ENCODE measurements around the gene TMEM132C. TPM values are rescaled to one million over a fixed set of nuclear protein-coding genes. Genes with fewer than 3 reads are reported as not detected.

Gene TMEM132C
- total RNA-seq, 1 donor from 2014 or later = 3.9 TPM

DNA sequence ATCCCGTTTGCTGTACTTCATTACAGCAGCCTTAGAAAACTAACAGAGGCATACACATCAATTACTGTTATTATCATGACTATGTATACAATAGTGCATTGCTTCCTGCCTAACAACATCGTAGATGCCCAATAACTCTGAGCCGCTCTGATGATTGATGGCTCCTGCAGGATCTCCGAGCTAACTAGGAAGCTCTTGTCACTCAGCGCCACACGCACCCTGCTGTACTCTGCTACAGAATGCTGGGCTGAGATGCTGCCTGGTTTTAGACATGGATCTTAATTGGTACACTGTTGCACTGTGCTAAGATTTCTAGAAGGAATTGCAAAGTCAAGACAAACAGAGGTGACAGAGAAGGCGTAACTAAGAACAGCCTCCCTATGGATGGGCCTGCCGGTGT, 387.5 kb downstream of the TMEM132C start:
- Mint-ChIP-seq H3K36me3 (peaks cover 16% of the 10 kb centered on the region), H3K4me3 (no peak overlapping the region)
- TF ChIP-seq EZH2phosphoT487 (IDR thresholded peaks at IDR 0.05) (no peak), EZH2 (IDR thresholded peaks at IDR 0.05) (no peak), CTCF (IDR thresholded peaks at IDR 0.05) (no peak)

DNA sequence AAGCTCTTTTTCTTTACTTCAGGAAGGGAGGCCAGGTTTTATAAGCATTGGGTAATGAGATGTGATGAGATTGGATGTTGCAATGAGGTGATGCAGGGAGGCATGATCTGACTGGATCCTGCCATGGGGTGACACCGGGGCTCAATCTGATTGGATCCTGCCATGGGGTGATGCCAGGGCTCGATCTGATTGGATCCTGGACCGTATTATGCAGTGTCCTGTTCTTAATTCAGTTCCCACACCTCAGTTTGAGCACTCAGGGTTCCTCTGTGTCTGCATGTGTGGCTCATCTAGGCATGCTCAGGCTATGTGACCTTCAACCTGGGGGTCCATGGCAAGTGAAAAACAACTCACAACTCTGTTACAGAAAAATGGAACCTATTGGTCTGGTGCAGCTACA, 390.4 kb downstream of the TMEM132C start:
- Mint-ChIP-seq H3K4me1 (peaks cover 40% of the 10 kb centered on the region), H3K9me3 (peaks cover 2% of the 10 kb centered on the region), H3K27me3 (ENCODE audit: insufficient read depth, low read depth) (peaks cover 2% of the 10 kb centered on the region), H3K36me3 (peaks cover 10% of the 10 kb centered on the region), H3K27ac (peak overlapping the region; percentile 3), H3K4me3 (no peak overlapping the region)
- Histone ChIP-seq H3K79me2 (ENCODE audit: low read depth) (no peaks in the 10 kb centered on the region), H3F3A (ENCODE audit: low read depth) (no peaks in the 10 kb centered on the region), H3K9ac (no peak overlapping the region), H3K4me2 (no peak overlapping the region), H3K27me3 (no peaks in the 10 kb centered on the region), H3K36me3 (no peaks in the 10 kb centered on the region), H2AFZ (replicated peaks) (no peak overlapping the region), H4K20me1 (ENCODE audit: low read depth) (no peaks in the 10 kb centered on the region), H3K4me1 (peaks cover 20% of the 10 kb centered on the region), H3K27ac (no peak overlapping the region), H3K4me3 (no peak overlapping the region), H3K9me3 (ENCODE audit: low read depth) (no peaks in the 10 kb centered on the region)
- TF ChIP-seq EZH2phosphoT487 (IDR thresholded peaks at IDR 0.05) = no peak
- TF ChIP-seq CTCF (IDR thresholded peaks at IDR 0.05) = no peak
- no peak for TF ChIP-seq EZH2 (IDR thresholded peaks at IDR 0.05)
- DNase-seq (ENCODE audit: low spot score) = no peak

More for the DNA sequence above, 387.5 kb downstream of the TMEM132C start:
- H3K79me2 ChIP-seq (ENCODE audit: low read depth) = no peaks in the 10 kb centered on the region
- no peak for DNase-seq (ENCODE audit: low spot score)
- H3K9ac ChIP-seq = no peak overlapping the region
- no peaks in the 10 kb centered on the region for H3K27me3 ChIP-seq
- Mint-ChIP-seq H3K27ac (peak overlapping the region; percentile 74), H3K27me3 (ENCODE audit: insufficient read depth, low read depth) (peaks cover 4% of the 10 kb centered on the region), H3K9me3 (peaks cover 2% of the 10 kb centered on the region), H3K4me1 (peaks cover 52% of the 10 kb centered on the region)
- no peak overlapping the region for H3K4me2 ChIP-seq
- no peak overlapping the region for H2AFZ ChIP-seq (replicated peaks)
- no peak overlapping the region for H3K4me3 ChIP-seq
- H3K4me1 ChIP-seq = peaks cover 22% of the 10 kb centered on the region
- no peaks in the 10 kb centered on the region for H3K36me3 ChIP-seq
- H4K20me1 ChIP-seq (ENCODE audit: low read depth) = no peaks in the 10 kb centered on the region
- no peak overlapping the region for H3K27ac ChIP-seq
- H3K9me3 ChIP-seq (ENCODE audit: low read depth) = no peaks in the 10 kb centered on the region
- no peaks in the 10 kb centered on the region for H3F3A ChIP-seq (ENCODE audit: low read depth)

DNA sequence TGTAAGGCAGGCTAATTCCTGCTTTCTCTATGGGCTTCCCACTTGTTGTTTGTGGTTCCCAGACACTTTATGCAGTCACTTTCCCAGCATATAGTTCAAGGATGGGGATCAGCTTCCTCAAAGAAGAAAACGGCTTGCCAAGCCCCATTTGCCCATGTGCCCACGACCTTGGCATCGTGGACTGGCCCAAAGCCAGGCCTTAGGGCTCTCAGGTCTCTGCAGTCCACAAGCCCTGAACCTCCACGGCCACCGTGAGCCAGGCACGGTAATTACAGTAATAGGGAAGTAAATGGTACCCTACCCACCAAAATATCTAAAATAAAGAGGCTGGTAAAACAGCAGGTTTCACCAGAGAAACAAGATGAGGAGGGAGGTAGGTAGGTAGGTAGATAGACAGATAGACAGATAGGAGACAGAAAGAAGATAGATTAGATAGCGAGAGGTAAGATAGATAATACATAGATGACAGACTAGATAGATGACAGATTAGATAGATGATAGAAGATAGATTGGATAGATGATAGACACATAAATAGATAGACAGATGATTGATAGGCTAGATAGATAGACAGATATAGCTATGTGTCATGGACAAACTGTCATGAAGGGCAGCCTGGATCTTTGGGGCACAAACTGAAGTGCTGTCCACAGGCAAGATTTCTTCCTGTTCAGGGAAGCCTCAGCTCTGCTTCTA, 393.7 kb downstream of the TMEM132C start:
- H3K9ac ChIP-seq = no peak overlapping the region
- H3K27ac Mint-ChIP-seq = no peak overlapping the region
- no peaks in the 10 kb centered on the region for H3F3A ChIP-seq (ENCODE audit: low read depth)
- no peak overlapping the region for H3K4me2 ChIP-seq
- no peaks in the 10 kb centered on the region for H3K9me3 ChIP-seq (ENCODE audit: low read depth)
- TF ChIP-seq EZH2phosphoT487 (IDR thresholded peaks at IDR 0.05) (no peak), CTCF (IDR thresholded peaks at IDR 0.05) (no peak), EZH2 (IDR thresholded peaks at IDR 0.05) (no peak)
- no peak overlapping the region for H2AFZ ChIP-seq (replicated peaks)
- H3K36me3 Mint-ChIP-seq = peaks cover 13% of the 10 kb centered on the region
- no peaks in the 10 kb centered on the region for H3K79me2 ChIP-seq (ENCODE audit: low read depth)
- H3K4me3 ChIP-seq = no peak overlapping the region
- no peaks in the 10 kb centered on the region for H3K27me3 Mint-ChIP-seq (ENCODE audit: insufficient read depth, low read depth)
- no peak overlapping the region for H3K27ac ChIP-seq
- no peaks in the 10 kb centered on the region for H3K4me1 ChIP-seq
- no peak for DNase-seq (ENCODE audit: low spot score)
- H3K9me3 Mint-ChIP-seq = no peaks in the 10 kb centered on the region
- peaks cover 8% of the 10 kb centered on the region for H3K4me1 Mint-ChIP-seq
- no peaks in the 10 kb centered on the region for H4K20me1 ChIP-seq (ENCODE audit: low read depth)
- H3K27me3 ChIP-seq = no peaks in the 10 kb centered on the region
- H3K36me3 ChIP-seq = no peaks in the 10 kb centered on the region
- H3K4me3 Mint-ChIP-seq = no peak overlapping the region
